Endothelial cell of umbilical vein (primary cell): ENCODE results near the gene CBFB. TPM values are rescaled to one million over a fixed set of nuclear protein-coding genes. Genes with fewer than 3 reads are reported as not detected.

Experiments used
- BruUV-seq: library from RNA; stranded (reverse); fragments of 400-500 nt; replicated peaks from 2 replicates; lab custom pipeline; 2021; lab: Mats Ljungman, UMichigan
- CTCF ChIA-PET: fragments of 300-600, 350-600 bp; sonication (Branson Sonifier 250); formaldehyde crosslinking; loops from one replicate; lab custom pipeline; 2021; ENCODE audit warnings: antibody characterized with exemption, inconsistent platforms; lab: Charles Lee
- POLR2A ChIA-PET: fragments of 300-600, 350-600 bp; sonication (Branson Sonifier 250); formaldehyde crosslinking; loops from one replicate; lab custom pipeline; 2021; ENCODE audit warnings: antibody characterized with exemption, inconsistent platforms; lab: Charles Lee
- DNase-seq: peaks from one replicate; pipeline ENCODE4 v3.0.0-alpha.2; 2011; ENCODE audit warnings: low read depth, low spot score
- FAIRE-seq: peaks from 2 replicates; lab custom pipeline; 2011; peaks lifted over from hg19 to GRCh38; lab: Jason Lieb, UNC
- H2AFZ ChIP-seq: 2 replicates; pipeline ENCODE4 v1.6.0; 2012; ENCODE audit warnings: low read depth, low read length, control low read depth, inconsistent platforms
- H3K27ac ChIP-seq: 2 replicates; pipeline ENCODE4 v1.5.1; 2011; ENCODE audit warnings: low read depth, mild to moderate bottlenecking, control low read depth, low read length, moderate library complexity; ENCODE audit not compliant: insufficient read depth
- H3K27me3 ChIP-seq, 2 experiments: 2 replicates each; pipeline versions ENCODE4 v1.6.0 to v1.6.1; 2011; ENCODE audit warnings: low read length in 2 of 2, mixed read lengths in 1 of 2; ENCODE audit not compliant: control insufficient read depth in 2 of 2, insufficient read depth in 2 of 2
- H3K36me3 ChIP-seq, 2 experiments: 2 replicates in 1 of 2; 3 replicates in 1 of 2; pipeline ENCODE4 v1.5.1; 2011; ENCODE audit warnings: low read length in 2 of 2, mild to moderate bottlenecking in 1 of 2, moderate library complexity in 1 of 2; ENCODE audit not compliant: control insufficient read depth in 2 of 2, insufficient read depth in 2 of 2; ENCODE audit errors: extremely low read depth in 1 of 2
- H3K4me1 ChIP-seq: 3 replicates; pipeline ENCODE4 v1.5.1; 2011; ENCODE audit warnings: mild to moderate bottlenecking, low read length; ENCODE audit not compliant: control insufficient read depth, insufficient read depth; ENCODE audit errors: extremely low read depth
- H3K4me2 ChIP-seq: 2 replicates; pipeline ENCODE4 v1.6.1; 2011; ENCODE audit warnings: low read length, control low read depth, mixed read lengths; ENCODE audit not compliant: insufficient read depth
- H3K4me3 ChIP-seq, 3 experiments: fragments of 200-600 bp in 1 of 3; sonication (generic), shearing (Covaris generic) in 1 of 3; replicated peaks in 1 of 3; 2 replicates each; pipeline ENCODE4 v1.5.1; 2011 to 2016; ENCODE audit warnings: control low read depth in 3 of 3, low read length in 3 of 3, mild to moderate bottlenecking in 2 of 3, inconsistent platforms in 1 of 3, low read depth in 1 of 3, moderate library complexity in 1 of 3; ENCODE audit not compliant: insufficient read depth in 1 of 3
- H3K79me2 ChIP-seq: 2 replicates; pipeline ENCODE4 v1.6.0; 2012; ENCODE audit warnings: low read length, inconsistent platforms; ENCODE audit not compliant: control insufficient read depth, insufficient read depth
- H3K9ac ChIP-seq: replicated peaks from 2 replicates; pipeline ENCODE3; 2011; ENCODE audit warnings: low read length, control low read depth; ENCODE audit not compliant: insufficient read depth; ENCODE audit errors: extremely low read depth
- H3K9me1 ChIP-seq: replicated peaks from 3 replicates; pipeline ENCODE4 v1.6.0; 2011; ENCODE audit warnings: mild to moderate bottlenecking, low read length; ENCODE audit not compliant: control insufficient read depth, insufficient read depth; ENCODE audit errors: extremely low read depth
- H3K9me3 ChIP-seq: replicated peaks from 2 replicates; pipeline ENCODE4 v1.5.1; 2012; ENCODE audit warnings: low read length, inconsistent platforms; ENCODE audit not compliant: control insufficient read depth, insufficient read depth
- H4K20me1 ChIP-seq: replicated peaks from 2 replicates; pipeline ENCODE3; 2011; ENCODE audit warnings: mild to moderate bottlenecking, low read length; ENCODE audit not compliant: control insufficient read depth, insufficient read depth; ENCODE audit errors: extremely low read depth
- CTCF ChIP-seq, 2 donors: IDR thresholded peaks; 1 replicate in 1 of 2; 2 replicates in 1 of 2; pipeline ENCODE4 v1.5.1; 2011; ENCODE audit warnings: low read length in 2 of 2, mild to moderate bottlenecking in 2 of 2, moderate library complexity in 2 of 2, control low read depth in 1 of 2, inconsistent platforms in 1 of 2, low read depth in 1 of 2; ENCODE audit not compliant: insufficient read depth in 1 of 2; ENCODE audit errors: extremely low read depth in 1 of 2
- EZH2 ChIP-seq: IDR thresholded peaks from 2 replicates; pipeline ENCODE4 v1.6.1; 2012; ENCODE audit warnings: borderline replicate concordance, low read depth, mild to moderate bottlenecking, moderate library complexity, low read length, inconsistent platforms; ENCODE audit not compliant: severe bottlenecking
- FOS ChIP-seq: IDR thresholded peaks from 2 replicates; pipeline ENCODE4 v1.6.1; 2011; ENCODE audit warnings: mild to moderate bottlenecking, low read length, moderate library complexity, borderline replicate concordance; ENCODE audit not compliant: insufficient read depth
- GATA2 ChIP-seq: IDR thresholded peaks from 2 replicates; pipeline ENCODE4 v1.7.0; 2011; ENCODE audit warnings: low read depth, mild to moderate bottlenecking, moderate library complexity, mixed read lengths, low read length; ENCODE audit not compliant: insufficient read length, insufficient read depth
- JUN ChIP-seq: IDR thresholded peaks from 2 replicates; pipeline ENCODE4 v1.6.1; 2011; ENCODE audit warnings: borderline replicate concordance, low read depth; ENCODE audit not compliant: insufficient read length, insufficient read depth
- MAX ChIP-seq: IDR thresholded peaks from 2 replicates; pipeline ENCODE4 v1.6.1; 2011; ENCODE audit not compliant: insufficient read depth, insufficient read length
- MYC ChIP-seq: IDR thresholded peaks from one replicate; pipeline ENCODE4 v1.6.1; 2011; ENCODE audit warnings: mild to moderate bottlenecking, low read depth, low read length
- POLR2A ChIP-seq: IDR thresholded peaks from 2 replicates; pipeline ENCODE4 v1.6.1; 2012; ENCODE audit warnings: low read depth, mild to moderate bottlenecking, control low read depth, low read length
- POLR2AphosphoS5 ChIP-seq: IDR thresholded peaks from 2 replicates; pipeline ENCODE4 v1.6.1; 2012; ENCODE audit warnings: low read depth, mild to moderate bottlenecking, control low read depth, low read length, moderate library complexity; ENCODE audit not compliant: insufficient read depth
- dilution Hi-C: fragments of 300-500 bp; cut with MboI; formaldehyde crosslinking; loops from one replicate; pipeline ENCODE4 v1.15.0; 2019; ENCODE audit warnings: low sequenced_read_pairs; ENCODE audit not compliant: extremely low pct_ligation_motif_present
- intact Hi-C: fragments of 100-400 bp; cut with micrococcal nuclease; formaldehyde crosslinking; loops from one replicate; pipeline ENCODE4 v1.10.0; 2022
- polyA plus RNA-seq, 4 experiments: library from polyadenylated mRNA; depleted of rRNA in 3 of 4; stranded (reverse) in 3 of 4; unstranded in 1 of 4; fragments of >200 nt; gene quantifications; 2 replicates each; pipeline versions ENCODE4 v1.2.1 to v1.2.3, GENCODE V29; 2011 to 2012; ENCODE audit warnings: missing spikeins in 1 of 4
- total RNA-seq: library from RNA; stranded (reverse); gene quantifications from 2 replicates; pipeline ENCODE4 v1.2.3, GENCODE V29; 2021

CBFB gene
- total and polyA plus RNA-seq, 2 donors (not counting 3 experiments of a cell fraction or from before 2014, with no cell fraction given) = 27.8 to 103 TPM

GRCh38 chr16:67098599-67098998 lies 69.7 kb downstream of the CBFB start:
- Histone ChIP-seq H3K79me2 (peaks cover 19% of the 10 kb centered on the region), H3K4me2 (no peak overlapping the region), H4K20me1 (no peaks in the 10 kb centered on the region), H3K4me1 (no peaks in the 10 kb centered on the region), H3K9me1 (no peaks in the 10 kb centered on the region), H3K9me3 (no peaks in the 10 kb centered on the region), H3K36me3 (peaks cover 2 to 7% of the 10 kb centered on the region in 2 experiments), H3K27ac (no peak overlapping the region), H3K9ac (no peak overlapping the region), H2AFZ (no peak overlapping the region), H3K4me3 (no peak overlapping the region), H3K27me3 (no peaks in the 10 kb centered on the region)
- DNase-seq (no peak), FAIRE-seq (no peak)
- dilution Hi-C loops = no loop called here
- POLR2A ChIA-PET = no interaction called here
- no peak for TF ChIP-seq MYC
- CTCF ChIA-PET = interaction anchor here (1.3 to 9.0 kb wide), 3 partner anchors 9 to 80 kb away, joined by 3 to 86 read pairs (median 4); no protein-coding TSS in a partner anchor
- no TSS peak for BruUV-seq
- intact Hi-C loops = no loop called here

- Histone ChIP-seq H3K4me3 (no peak overlapping the region), H2AFZ (no peak overlapping the region), H3K4me1 (no peaks in the 10 kb centered on the region), H3K27ac (no peak overlapping the region), H3K36me3 (peaks cover 2 to 7% of the 10 kb centered on the region in 2 experiments), H3K9ac (no peak overlapping the region), H3K79me2 (peaks cover 6% of the 10 kb centered on the region), H4K20me1 (no peaks in the 10 kb centered on the region), H3K4me2 (no peak overlapping the region), H3K9me3 (no peaks in the 10 kb centered on the region), H3K9me1 (no peaks in the 10 kb centered on the region), H3K27me3 (no peaks in the 10 kb centered on the region)
- FAIRE-seq (no peak), DNase-seq (peak; percentile 28)
- intact Hi-C loops (no loop called here), dilution Hi-C loops (no loop called here)
- TF ChIP-seq EZH2 = no peak
- no peak for TF ChIP-seq FOS
- TF ChIP-seq MAX = no peak
- TF ChIP-seq CTCF (IDR thresholded peaks at IDR 0.05; ENCODE audit: extremely low read depth in 1 of 2, insufficient read depth in 1 of 2, low read depth in 1 of 2, low read length in 2 of 2) = no peak
- no peak for TF ChIP-seq MYC
- TF ChIP-seq GATA2 = no peak
- no peak for TF ChIP-seq JUN
- TF ChIP-seq POLR2A = no peak
- TF ChIP-seq POLR2AphosphoS5 = no peak
- CTCF ChIA-PET = interaction anchor here (0.7 to 9.0 kb wide), 12 partner anchors 15 to 147 kb away, joined by 3 to 86 read pairs (median 4); no protein-coding TSS in a partner anchor
- no TSS peak for BruUV-seq
- POLR2A ChIA-PET = no interaction called here
These were observed 71.8 kb downstream of the CBFB start for GRCh38 chr16:67100569-67101310.
